ENCODE results near the gene P2RX6. TPM values are rescaled to one million over a fixed set of nuclear protein-coding genes. Genes with fewer than 3 reads are reported as not detected.

P2RX6 gene
- total RNA-seq, 1 experiment from 2014 or later: 0.46 TPM

GRCh38 chr22:21067075-21067900, 52.3 kb downstream of the P2RX6 start:
- Histone ChIP-seq H3K9me3 (ENCODE audit: control insufficient read depth, insufficient read depth, low read depth, low read length) (no peaks in the 10 kb centered on the region), H3K36me3 (ENCODE audit: control insufficient read depth, insufficient read depth, low read length) (no peaks in the 10 kb centered on the region), H3K4me1 (ENCODE audit: control insufficient read depth, insufficient read depth, low read length) (no peaks in the 10 kb centered on the region), H3K27me3 (ENCODE audit: control insufficient read depth, insufficient read depth, low read length) (no peaks in the 10 kb centered on the region), H3K27ac (ENCODE audit: low read length) (no peak overlapping the region), H3K4me3 (ENCODE audit: low read depth in 2 of 2, low read length in 2 of 2) (no peak overlapping the region)
- in situ Hi-C loops (cut with HindIII; ENCODE audit: low pct_unique_long_range_greater_than_20kb, low sequenced_read_pairs) (no loop called here), intact Hi-C loops (cut with micrococcal nuclease; ENCODE audit: unreplicated experiment) (no loop called here)
- BruUV-seq (replicated peaks): no TSS peak
- TF ChIP-seq TCF7L2 (IDR thresholded peaks at IDR 0.05; ENCODE audit: low read depth, low read length) (no peak), CTCF (IDR thresholded peaks at IDR 0.05) (no peak), POLR2AphosphoS5 (IDR thresholded peaks at IDR 0.05; ENCODE audit: low read depth, low read length) (no peak), SIN3A (IDR thresholded peaks at IDR 0.05; ENCODE audit: borderline replicate concordance, insufficient read depth, low read depth, low read length) (no peak), REST (IDR thresholded peaks at IDR 0.05; ENCODE audit: insufficient read depth in 1 of 2, low read depth in 2 of 2, low read length in 1 of 2) (no peak)
- POLR2A ChIA-PET: no interaction called here
- DNase-seq (ENCODE audit: low read depth, low spot score) (no peak), ATAC-seq (no peak)
- CTCF ChIA-PET: no interaction called here

- CTCF ChIA-PET: no interaction called here
- Histone ChIP-seq H3K4me3 (ENCODE audit: low read depth in 2 of 2, low read length in 2 of 2) (no peak overlapping the region), H3K36me3 (ENCODE audit: control insufficient read depth, insufficient read depth, low read length) (no peaks in the 10 kb centered on the region), H3K27me3 (ENCODE audit: control insufficient read depth, insufficient read depth, low read length) (no peaks in the 10 kb centered on the region), H3K27ac (ENCODE audit: low read length) (no peak overlapping the region), H3K9me3 (ENCODE audit: control insufficient read depth, insufficient read depth, low read depth, low read length) (no peaks in the 10 kb centered on the region), H3K4me1 (ENCODE audit: control insufficient read depth, insufficient read depth, low read length) (no peaks in the 10 kb centered on the region)
- no peak for ATAC-seq
- no TSS peak for BruUV-seq (replicated peaks)
- in situ Hi-C loops (cut with HindIII; ENCODE audit: low pct_unique_long_range_greater_than_20kb, low sequenced_read_pairs): no loop called here
- intact Hi-C loops (cut with micrococcal nuclease; ENCODE audit: unreplicated experiment): no loop called here
- no peak for TF ChIP-seq SIN3A (IDR thresholded peaks at IDR 0.05; ENCODE audit: borderline replicate concordance, insufficient read depth, low read depth, low read length)
- no peak for TF ChIP-seq CTCF (IDR thresholded peaks at IDR 0.05)
- TF ChIP-seq TCF7L2 (IDR thresholded peaks at IDR 0.05; ENCODE audit: low read depth, low read length): no peak
- TF ChIP-seq POLR2AphosphoS5 (IDR thresholded peaks at IDR 0.05; ENCODE audit: low read depth, low read length): no peak
- TF ChIP-seq REST (IDR thresholded peaks at IDR 0.05; ENCODE audit: insufficient read depth in 1 of 2, low read depth in 2 of 2, low read length in 1 of 2): no peak
- POLR2A ChIA-PET: no interaction called here
- DNase-seq (ENCODE audit: low read depth, low spot score): no peak
Measured at GRCh38 chr22:21067901-21068680, 53.1 kb downstream of the P2RX6 start.

All from Panc1 (cell line).